Coronary artery (tissue), 2 donors: ENCODE data around the gene BSDC1.

Experiments
- DNase-seq: peaks from one replicate; pipeline ENCODE4 v3.0.0-alpha.2; 2017; ENCODE audit warnings: low spot score
- H3K27ac ChIP-seq, 2 donors: fragments of 200-600 bp; sonication (generic); one replicate each; pipeline ENCODE4 v1.5.1; 2016 to 2019
- H3K4me3 ChIP-seq: fragments of 200-600 bp; sonication (generic); 2 replicates; pipeline ENCODE4 v1.5.1; 2016; ENCODE audit warnings: mild to moderate bottlenecking, moderate library complexity
- CTCF ChIP-seq: fragments of 200-600 bp; sonication (generic); IDR thresholded peaks from one replicate; pipeline ENCODE4 v1.5.1; 2019; ENCODE audit warnings: antibody characterized with exemption

The BSDC1 gene

DNA sequence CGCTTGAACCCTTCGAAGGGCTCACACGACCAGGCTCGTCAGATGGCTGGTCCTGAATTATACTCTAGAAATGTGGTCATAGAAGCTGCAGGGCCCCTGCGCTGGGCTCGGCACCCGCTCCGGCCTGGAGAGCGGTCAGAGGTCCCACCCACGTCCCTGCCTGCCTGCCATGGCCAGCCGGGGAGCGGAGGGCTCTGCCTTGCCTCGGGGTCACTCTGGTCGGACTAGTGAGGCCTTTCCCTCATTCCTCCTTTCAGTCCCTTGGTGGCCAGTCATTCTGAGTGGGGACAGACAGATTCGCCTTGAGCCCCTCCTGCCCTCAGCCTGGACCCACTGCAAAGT, 57.7 kb downstream of the BSDC1 start:
- TF ChIP-seq CTCF: no peak
- peak overlapping the region; percentile 81 for H3K4me3 ChIP-seq
- DNase-seq: no peak
- H3K27ac ChIP-seq: peak overlapping the region in 1 of 2 donors; percentile 73

- H3K4me3 ChIP-seq: peak within 1 kb of the TSS; percentile 81
- DNase-seq: no peak
- TF ChIP-seq CTCF: no peak
- peak within 1 kb of the TSS in 1 of 2 donors; percentile 73 for H3K27ac ChIP-seq
Observed at GRCh38 chr1:32335790-32336590, 58.3 kb downstream of the BSDC1 start, which contains the start of gene MARCKSL1. MARCKSL1 (minus strand) TSS chr1:32336233; CDS start chr1:32336033, 200 bp downstream.

DNA sequence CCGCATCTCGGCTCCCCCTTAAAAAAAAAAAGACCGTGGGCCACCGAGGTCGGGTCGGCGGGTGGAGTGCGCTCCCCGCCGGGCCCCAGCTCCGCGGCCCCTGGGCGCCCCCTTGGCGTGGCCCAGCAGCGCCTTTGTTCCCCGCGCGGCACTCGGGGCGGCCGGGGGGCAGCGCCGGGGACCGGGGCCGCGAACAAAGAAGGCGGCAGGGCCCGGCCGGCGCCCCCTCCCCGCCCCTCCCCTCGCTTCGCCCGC, 58.8 kb downstream of the BSDC1 start:
- TF ChIP-seq CTCF: no peak
- Histone ChIP-seq H3K27ac (peak overlapping the region in 1 of 2 donors; percentile 73), H3K4me3 (peak overlapping the region; percentile 81)
- no peak for DNase-seq

DNA sequence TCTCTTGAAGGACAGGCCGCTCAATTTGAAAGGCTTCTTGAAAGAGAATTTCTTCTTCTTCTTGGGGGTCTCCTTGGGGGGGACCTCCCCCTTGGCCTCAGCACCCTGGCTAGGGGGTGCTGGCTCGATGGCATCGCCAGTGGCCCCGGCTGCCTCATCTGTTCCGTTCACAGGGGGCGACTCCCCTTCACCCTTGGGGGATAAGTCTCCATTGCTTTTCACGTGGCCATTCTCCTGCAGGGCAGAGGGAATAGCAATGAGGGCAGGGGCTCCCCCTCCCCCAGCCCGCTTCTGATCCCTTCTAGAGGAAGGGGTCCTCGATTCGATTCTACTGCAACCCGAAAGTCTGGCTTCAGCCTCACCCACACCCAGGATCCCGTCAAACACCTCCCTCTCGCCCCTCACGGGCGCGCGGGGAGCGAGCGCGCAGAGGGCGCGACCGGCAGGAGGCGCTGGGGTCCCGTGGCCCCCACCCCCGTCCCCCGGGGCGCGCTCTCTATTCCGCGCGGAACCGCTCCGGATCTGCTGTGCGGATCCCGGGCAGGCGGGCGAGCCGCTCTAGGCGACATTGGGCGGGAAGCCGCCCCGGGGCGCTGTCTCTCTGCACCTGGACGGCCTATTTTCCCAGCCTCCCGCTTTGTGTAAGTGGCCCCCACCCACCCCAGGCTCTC, 59.2 kb downstream of the BSDC1 start:
- TF ChIP-seq CTCF: peak; percentile 36
- peak overlapping the region in 1 of 2 donors; percentile 73 for H3K27ac ChIP-seq
- no peak for DNase-seq
- peak overlapping the region; percentile 81 for H3K4me3 ChIP-seq

GRCh38 chr1:32334274-32334861, 59.9 kb downstream of the BSDC1 start:
- peak overlapping the region; percentile 81 for H3K4me3 ChIP-seq
- no peak for DNase-seq
- H3K27ac ChIP-seq: no peak overlapping the region
- TF ChIP-seq CTCF: no peak

GRCh38 chr1:32333251-32333963, 60.8 kb downstream of the BSDC1 start:
- TF ChIP-seq CTCF: no peak
- Histone ChIP-seq H3K27ac (no peak overlapping the region), H3K4me3 (no peak overlapping the region)
- no peak for DNase-seq
